Parathyroid adenoma (tissue), 2 donors: ENCODE measurements around the gene STX16.
"Not testable (repeated sequence)": the region's sequence is repeated elsewhere in the genome, so short reads cannot be mapped to it uniquely, and the experiment has no call there.

Experiments
- H2AFZ ChIP-seq: fragments of 300-600 bp; sonication (generic); one replicate; pipeline ENCODE4 v1.7.0; 2017; ENCODE audit warnings: antibody characterized with exemption, mild to moderate bottlenecking
- H3K27ac ChIP-seq: fragments of 300-600 bp; sonication (generic); one replicate; pipeline ENCODE4 v1.7.0; 2017
- H3K27me3 ChIP-seq: fragments of 300-600 bp; sonication (generic); one replicate; pipeline ENCODE4 v1.7.0; 2017; ENCODE audit warnings: low read length; ENCODE audit not compliant: control insufficient read depth, insufficient read depth
- H3K36me3 ChIP-seq: fragments of 300-600 bp; sonication (generic); one replicate; pipeline ENCODE4 v1.7.0; 2017; ENCODE audit warnings: low read length; ENCODE audit not compliant: control insufficient read depth, insufficient read depth
- H3K4me1 ChIP-seq: fragments of 300-600 bp; sonication (generic); one replicate; pipeline ENCODE4 v1.7.0; 2017; ENCODE audit warnings: control low read depth
- H3K4me2 ChIP-seq: fragments of 300-600 bp; sonication (generic); one replicate; pipeline ENCODE4 v1.7.0; 2017; ENCODE audit warnings: low read length
- H3K4me3 ChIP-seq: fragments of 300-600 bp; sonication (generic); one replicate; pipeline ENCODE4 v1.7.0; 2017; ENCODE audit warnings: low read depth, low read length
- H3K79me2 ChIP-seq: fragments of 300-600 bp; sonication (generic); one replicate; pipeline ENCODE4 v1.7.0; 2017; ENCODE audit warnings: control low read depth
- H3K9ac ChIP-seq: fragments of 300-600 bp; sonication (generic); one replicate; pipeline ENCODE4 v1.7.0; 2017; ENCODE audit warnings: mild to moderate bottlenecking
- H3K9me3 ChIP-seq: fragments of 300-600 bp; sonication (generic); one replicate; pipeline ENCODE4 v1.7.0; 2017; ENCODE audit warnings: low read length; ENCODE audit not compliant: control insufficient read depth
- TF ChIP-seq, protein P1 (sequence below): fragments of 300-600 bp; sonication (generic); IDR thresholded peaks from one replicate; pipeline ENCODE4 v1.7.0; 2017; ENCODE audit warnings: antibody characterized with exemption, mild to moderate bottlenecking
- donor health status: primary hyperparathyroidism.

The STX16 gene

DNA sequence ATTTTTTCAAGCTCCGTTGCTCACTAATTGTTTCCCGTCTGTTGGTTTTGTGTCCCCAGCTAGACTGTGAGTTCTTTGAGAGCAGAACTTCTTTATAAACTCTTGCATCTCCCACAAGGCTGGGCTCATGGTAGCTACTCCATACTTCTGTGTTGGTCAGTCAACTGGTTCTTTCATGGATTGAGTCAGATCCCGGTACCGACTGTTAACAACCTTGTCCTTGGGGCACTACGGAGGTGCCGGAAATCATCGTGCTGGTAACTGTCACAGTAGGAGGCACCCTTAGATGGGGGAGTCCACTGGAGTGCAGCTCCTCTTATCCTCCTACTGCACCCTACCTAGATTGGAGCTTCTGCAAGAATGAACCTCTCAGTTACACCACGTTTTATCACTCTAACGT lies 8.6 kb upstream of the STX16 start:
- TF ChIP-seq, protein P1, sequence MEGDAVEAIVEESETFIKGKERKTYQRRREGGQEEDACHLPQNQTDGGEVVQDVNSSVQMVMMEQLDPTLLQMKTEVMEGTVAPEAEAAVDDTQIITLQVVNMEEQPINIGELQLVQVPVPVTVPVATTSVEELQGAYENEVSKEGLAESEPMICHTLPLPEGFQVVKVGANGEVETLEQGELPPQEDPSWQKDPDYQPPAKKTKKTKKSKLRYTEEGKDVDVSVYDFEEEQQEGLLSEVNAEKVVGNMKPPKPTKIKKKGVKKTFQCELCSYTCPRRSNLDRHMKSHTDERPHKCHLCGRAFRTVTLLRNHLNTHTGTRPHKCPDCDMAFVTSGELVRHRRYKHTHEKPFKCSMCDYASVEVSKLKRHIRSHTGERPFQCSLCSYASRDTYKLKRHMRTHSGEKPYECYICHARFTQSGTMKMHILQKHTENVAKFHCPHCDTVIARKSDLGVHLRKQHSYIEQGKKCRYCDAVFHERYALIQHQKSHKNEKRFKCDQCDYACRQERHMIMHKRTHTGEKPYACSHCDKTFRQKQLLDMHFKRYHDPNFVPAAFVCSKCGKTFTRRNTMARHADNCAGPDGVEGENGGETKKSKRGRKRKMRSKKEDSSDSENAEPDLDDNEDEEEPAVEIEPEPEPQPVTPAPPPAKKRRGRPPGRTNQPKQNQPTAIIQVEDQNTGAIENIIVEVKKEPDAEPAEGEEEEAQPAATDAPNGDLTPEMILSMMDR = no peak
- H3K9ac ChIP-seq = no peak overlapping the region
- H3K79me2 ChIP-seq = no peaks in the 10 kb centered on the region
- no peaks in the 10 kb centered on the region for H3K27me3 ChIP-seq
- no peaks in the 10 kb centered on the region for H3K36me3 ChIP-seq
- no peak overlapping the region for H3K4me2 ChIP-seq
- H3K27ac ChIP-seq = no peak overlapping the region
- H2AFZ ChIP-seq = no peak overlapping the region
- H3K4me3 ChIP-seq = no peak overlapping the region
- no peaks in the 10 kb centered on the region for H3K4me1 ChIP-seq
- no peaks in the 10 kb centered on the region for H3K9me3 ChIP-seq

DNA sequence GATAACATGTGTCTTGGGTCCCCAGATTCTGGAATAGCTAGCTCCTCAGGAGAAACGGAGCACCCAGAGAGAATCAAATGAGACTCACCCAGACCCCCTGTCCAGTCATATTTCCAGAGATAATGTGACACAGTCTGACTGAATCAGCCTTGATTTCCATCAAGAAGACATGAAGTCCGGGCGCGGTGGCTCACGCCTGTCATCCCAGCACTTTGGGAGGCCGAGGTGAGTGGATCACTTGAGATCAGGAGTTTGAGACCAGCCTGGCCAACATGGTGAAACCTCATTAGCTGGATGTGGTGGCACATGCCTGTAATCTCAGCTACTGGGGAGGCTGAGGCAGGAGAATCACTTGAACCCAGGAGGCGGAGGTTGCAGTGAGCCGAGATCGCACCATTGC lies 8.2 kb upstream of the STX16 start:
- H3K9ac ChIP-seq, H3K4me3 ChIP-seq, H3K4me2 ChIP-seq: not testable (repeated sequence)

DNA sequence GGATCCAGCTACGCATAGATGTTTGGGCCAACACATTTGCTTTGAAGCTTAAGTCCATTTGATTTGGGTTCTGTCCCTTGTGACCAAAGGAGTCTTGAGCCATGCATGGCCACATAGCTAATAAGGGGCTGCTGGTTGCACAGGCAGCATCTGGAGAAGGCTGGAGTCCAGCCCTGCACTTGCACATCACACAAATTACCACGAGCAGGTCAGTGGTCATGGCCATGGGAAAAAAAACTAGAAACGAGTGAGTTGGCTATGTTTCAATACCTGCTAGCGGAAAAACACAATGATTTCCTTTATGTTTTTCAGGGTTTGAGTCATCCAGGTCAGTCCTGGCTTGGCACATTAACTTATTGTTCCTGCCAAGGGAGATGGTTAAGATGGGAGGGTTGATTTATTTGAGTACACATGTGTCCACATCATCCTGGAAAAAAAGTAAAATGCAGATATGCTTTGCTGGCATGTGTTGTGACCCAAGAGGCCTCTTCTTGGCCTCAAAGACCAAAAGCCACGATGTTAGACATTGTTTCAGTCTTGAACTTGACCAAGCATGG lies 5.6 kb upstream of the STX16 start:
- Histone ChIP-seq H3K9ac (no peak overlapping the region), H3K4me2 (no peak overlapping the region), H3K9me3 (no peaks in the 10 kb centered on the region), H3K79me2 (no peaks in the 10 kb centered on the region), H3K27me3 (no peaks in the 10 kb centered on the region), H3K27ac (no peak overlapping the region), H3K36me3 (no peaks in the 10 kb centered on the region), H3K4me1 (no peaks in the 10 kb centered on the region), H3K4me3 (no peak overlapping the region), H2AFZ (no peak overlapping the region)
- TF ChIP-seq, protein P1 = no peak

More for the DNA sequence above, 8.2 kb upstream of the STX16 start:
- not testable (repeated sequence) for H3K9me3 ChIP-seq, H3K27me3 ChIP-seq, H3K36me3 ChIP-seq, H3K27ac ChIP-seq, H3K4me1 ChIP-seq, H2AFZ ChIP-seq, H3K79me2 ChIP-seq

DNA sequence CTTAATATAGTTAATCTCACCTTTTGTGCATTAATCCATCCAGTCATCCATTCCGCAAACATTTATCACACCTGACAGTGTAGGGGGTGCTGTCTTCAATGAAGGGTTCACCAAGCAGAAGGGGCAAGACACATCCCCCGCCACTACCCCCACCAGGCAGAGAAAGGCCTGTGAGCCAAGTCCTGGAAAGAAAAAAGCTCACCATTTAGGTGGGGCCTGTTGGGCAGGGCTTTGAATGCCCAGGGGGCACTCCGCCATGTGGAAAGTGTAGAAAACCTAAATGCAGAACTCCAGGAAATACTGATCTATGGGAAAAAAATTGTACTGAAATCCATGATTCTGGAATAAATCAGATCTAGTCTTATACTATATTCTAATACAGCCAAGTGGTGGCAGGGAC lies 4.8 kb upstream of the STX16 start:
- Histone ChIP-seq H3K4me2 (no peak overlapping the region), H3K36me3 (no peaks in the 10 kb centered on the region), H3K79me2 (peaks cover under 1% of the 10 kb centered on the region), H3K9ac (no peak overlapping the region), H3K9me3 (no peaks in the 10 kb centered on the region), H3K27me3 (no peaks in the 10 kb centered on the region), H3K27ac (no peak overlapping the region), H3K4me3 (no peak overlapping the region), H2AFZ (no peak overlapping the region), H3K4me1 (no peaks in the 10 kb centered on the region)
- TF ChIP-seq, protein P1 = no peak

DNA sequence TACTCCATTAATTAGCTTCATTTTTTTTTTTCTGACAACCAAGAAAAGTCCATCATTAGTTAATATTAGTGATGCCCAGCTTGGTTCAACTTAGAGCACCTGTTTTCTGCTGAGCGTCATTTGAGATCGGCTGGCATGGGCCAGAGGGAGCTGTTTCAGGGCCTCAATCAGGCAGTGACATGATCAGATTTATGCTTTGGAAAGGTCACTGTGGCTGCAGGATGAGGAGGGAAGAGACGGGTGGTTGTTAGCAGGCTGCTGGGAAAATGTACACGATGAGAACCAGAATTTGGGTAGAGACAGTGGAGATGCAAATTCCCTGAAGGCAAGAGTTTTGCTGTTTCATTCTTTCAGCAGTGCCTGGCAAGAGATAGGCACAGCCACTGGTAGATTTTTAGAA lies 4.4 kb upstream of the STX16 start:
- Histone ChIP-seq H3K27ac (no peak overlapping the region), H3K9me3 (no peaks in the 10 kb centered on the region), H3K4me1 (no peaks in the 10 kb centered on the region), H3K4me3 (no peak overlapping the region), H3K9ac (no peak overlapping the region), H3K79me2 (peaks cover 4% of the 10 kb centered on the region), H3K27me3 (no peaks in the 10 kb centered on the region), H3K4me2 (no peak overlapping the region), H3K36me3 (no peaks in the 10 kb centered on the region), H2AFZ (no peak overlapping the region)
- TF ChIP-seq, protein P1 = no peak
